ENCODE data around the gene ZNF512B.

DNA sequence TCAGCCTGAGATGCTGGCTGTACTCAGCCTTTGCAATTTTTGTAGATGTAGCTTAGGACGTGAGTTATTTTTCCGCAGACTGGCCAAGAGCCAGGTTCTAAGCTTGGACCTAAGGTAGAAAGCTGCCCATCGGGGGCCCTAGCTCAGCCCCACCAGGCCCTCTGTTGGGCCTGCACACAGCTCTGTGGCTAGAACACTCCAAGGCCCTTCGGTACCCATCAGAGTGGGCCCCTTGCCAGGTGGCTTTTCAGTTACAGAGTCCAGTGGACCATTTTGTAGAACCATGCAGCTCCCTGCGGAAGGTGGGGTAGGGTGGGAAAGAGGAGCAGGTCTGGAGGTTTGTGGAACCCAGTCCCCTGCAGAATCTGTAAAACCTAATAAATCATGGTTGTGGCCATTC, 36.1 kb downstream of the ZNF512B start:
- no peak for TF ChIP-seq EZH2phosphoT487 (IDR thresholded peaks at IDR 0.05; ENCODE audit: unreplicated experiment)
- TF ChIP-seq, protein P1, sequence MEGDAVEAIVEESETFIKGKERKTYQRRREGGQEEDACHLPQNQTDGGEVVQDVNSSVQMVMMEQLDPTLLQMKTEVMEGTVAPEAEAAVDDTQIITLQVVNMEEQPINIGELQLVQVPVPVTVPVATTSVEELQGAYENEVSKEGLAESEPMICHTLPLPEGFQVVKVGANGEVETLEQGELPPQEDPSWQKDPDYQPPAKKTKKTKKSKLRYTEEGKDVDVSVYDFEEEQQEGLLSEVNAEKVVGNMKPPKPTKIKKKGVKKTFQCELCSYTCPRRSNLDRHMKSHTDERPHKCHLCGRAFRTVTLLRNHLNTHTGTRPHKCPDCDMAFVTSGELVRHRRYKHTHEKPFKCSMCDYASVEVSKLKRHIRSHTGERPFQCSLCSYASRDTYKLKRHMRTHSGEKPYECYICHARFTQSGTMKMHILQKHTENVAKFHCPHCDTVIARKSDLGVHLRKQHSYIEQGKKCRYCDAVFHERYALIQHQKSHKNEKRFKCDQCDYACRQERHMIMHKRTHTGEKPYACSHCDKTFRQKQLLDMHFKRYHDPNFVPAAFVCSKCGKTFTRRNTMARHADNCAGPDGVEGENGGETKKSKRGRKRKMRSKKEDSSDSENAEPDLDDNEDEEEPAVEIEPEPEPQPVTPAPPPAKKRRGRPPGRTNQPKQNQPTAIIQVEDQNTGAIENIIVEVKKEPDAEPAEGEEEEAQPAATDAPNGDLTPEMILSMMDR (conservative IDR thresholded peaks at IDR 0.05; ENCODE audit: low read depth in 2 of 2): no peak
- no peak for TF ChIP-seq POLR2AphosphoS5 (IDR thresholded peaks at IDR 0.05; ENCODE audit: low read depth)
- TF ChIP-seq, protein P2, sequence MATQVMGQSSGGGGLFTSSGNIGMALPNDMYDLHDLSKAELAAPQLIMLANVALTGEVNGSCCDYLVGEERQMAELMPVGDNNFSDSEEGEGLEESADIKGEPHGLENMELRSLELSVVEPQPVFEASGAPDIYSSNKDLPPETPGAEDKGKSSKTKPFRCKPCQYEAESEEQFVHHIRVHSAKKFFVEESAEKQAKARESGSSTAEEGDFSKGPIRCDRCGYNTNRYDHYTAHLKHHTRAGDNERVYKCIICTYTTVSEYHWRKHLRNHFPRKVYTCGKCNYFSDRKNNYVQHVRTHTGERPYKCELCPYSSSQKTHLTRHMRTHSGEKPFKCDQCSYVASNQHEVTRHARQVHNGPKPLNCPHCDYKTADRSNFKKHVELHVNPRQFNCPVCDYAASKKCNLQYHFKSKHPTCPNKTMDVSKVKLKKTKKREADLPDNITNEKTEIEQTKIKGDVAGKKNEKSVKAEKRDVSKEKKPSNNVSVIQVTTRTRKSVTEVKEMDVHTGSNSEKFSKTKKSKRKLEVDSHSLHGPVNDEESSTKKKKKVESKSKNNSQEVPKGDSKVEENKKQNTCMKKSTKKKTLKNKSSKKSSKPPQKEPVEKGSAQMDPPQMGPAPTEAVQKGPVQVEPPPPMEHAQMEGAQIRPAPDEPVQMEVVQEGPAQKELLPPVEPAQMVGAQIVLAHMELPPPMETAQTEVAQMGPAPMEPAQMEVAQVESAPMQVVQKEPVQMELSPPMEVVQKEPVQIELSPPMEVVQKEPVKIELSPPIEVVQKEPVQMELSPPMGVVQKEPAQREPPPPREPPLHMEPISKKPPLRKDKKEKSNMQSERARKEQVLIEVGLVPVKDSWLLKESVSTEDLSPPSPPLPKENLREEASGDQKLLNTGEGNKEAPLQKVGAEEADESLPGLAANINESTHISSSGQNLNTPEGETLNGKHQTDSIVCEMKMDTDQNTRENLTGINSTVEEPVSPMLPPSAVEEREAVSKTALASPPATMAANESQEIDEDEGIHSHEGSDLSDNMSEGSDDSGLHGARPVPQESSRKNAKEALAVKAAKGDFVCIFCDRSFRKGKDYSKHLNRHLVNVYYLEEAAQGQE (IDR thresholded peaks at IDR 0.05; ENCODE audit: unreplicated experiment): no peak
- no peak for TF ChIP-seq JUNB (IDR thresholded peaks at IDR 0.05; ENCODE audit: unreplicated experiment)
- no peak for TF ChIP-seq STAT1 (IDR thresholded peaks at IDR 0.05; ENCODE audit: unreplicated experiment)
- no peak for TF ChIP-seq ZNF114 (CRISPR knock-in tag; IDR thresholded peaks at IDR 0.05)
- no peak for TF ChIP-seq EZH2 (IDR thresholded peaks at IDR 0.05; ENCODE audit: low read depth, unreplicated experiment)
- TF ChIP-seq CREB1 (CRISPR knock-in tag; IDR thresholded peaks at IDR 0.05; ENCODE audit: low read depth): no peak
- no peak for TF ChIP-seq ZNF331 (CRISPR knock-in tag; IDR thresholded peaks at IDR 0.05; ENCODE audit: low read depth)
- TF ChIP-seq, protein P3, sequence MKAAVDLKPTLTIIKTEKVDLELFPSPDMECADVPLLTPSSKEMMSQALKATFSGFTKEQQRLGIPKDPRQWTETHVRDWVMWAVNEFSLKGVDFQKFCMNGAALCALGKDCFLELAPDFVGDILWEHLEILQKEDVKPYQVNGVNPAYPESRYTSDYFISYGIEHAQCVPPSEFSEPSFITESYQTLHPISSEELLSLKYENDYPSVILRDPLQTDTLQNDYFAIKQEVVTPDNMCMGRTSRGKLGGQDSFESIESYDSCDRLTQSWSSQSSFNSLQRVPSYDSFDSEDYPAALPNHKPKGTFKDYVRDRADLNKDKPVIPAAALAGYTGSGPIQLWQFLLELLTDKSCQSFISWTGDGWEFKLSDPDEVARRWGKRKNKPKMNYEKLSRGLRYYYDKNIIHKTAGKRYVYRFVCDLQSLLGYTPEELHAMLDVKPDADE (IDR thresholded peaks at IDR 0.05): no peak
- TF ChIP-seq NANOG (IDR thresholded peaks at IDR 0.05; ENCODE audit: borderline replicate concordance): no peak
